Embryonic facial prominence (tissue), 1 donor: ENCODE results near the gene ACSS2.
"Not testable (repeated sequence)": the region's sequence is repeated elsewhere in the genome, so short reads cannot be mapped to it uniquely, and the experiment has no call there.

Source experiments
- DNase-seq: peaks from one replicate; pipeline ENCODE4 v3.0.0-alpha.2; 2016; ENCODE audit errors: extremely low spot score

Gene ACSS2

GRCh38 chr20:34873583-34874093, 2.8 kb upstream of the ACSS2 start:
- no peak for DNase-seq

GRCh38 chr20:34874094-34874654, 2.2 kb upstream of the ACSS2 start:
- peak; percentile 59 for DNase-seq

- peak; percentile 92 for DNase-seq
These were observed 588 bp upstream of the ACSS2 start for GRCh38 chr20:34875642-34876405.

- DNase-seq: no peak
These were observed 3.9 kb downstream of the ACSS2 start for GRCh38 chr20:34880215-34880850.

- not testable (repeated sequence) for DNase-seq
These were observed 4.6 kb downstream of the ACSS2 start for GRCh38 chr20:34880971-34881370.

GRCh38 chr20:34881689-34882088, 5.3 kb downstream of the ACSS2 start:
- no peak for DNase-seq

- DNase-seq: no peak
These were observed 6.8 kb downstream of the ACSS2 start for GRCh38 chr20:34883087-34883688.

- DNase-seq: no peak
These were observed 7.4 kb downstream of the ACSS2 start for GRCh38 chr20:34883809-34884208.

- DNase-seq: no peak
These were observed 7.8 kb downstream of the ACSS2 start for GRCh38 chr20:34884260-34884659.

- no peak for DNase-seq
These were observed 9.7 kb downstream of the ACSS2 start for GRCh38 chr20:34886122-34886521.

- no peak for DNase-seq
These were observed 10.6 kb downstream of the ACSS2 start for GRCh38 chr20:34887023-34887422.

GRCh38 chr20:34888468-34888867, 12.1 kb downstream of the ACSS2 start:
- no peak for DNase-seq

- no peak for DNase-seq
These were observed 15.0 kb downstream of the ACSS2 start for GRCh38 chr20:34891166-34892062.

- no peak for DNase-seq
These were observed 16.3 kb downstream of the ACSS2 start for GRCh38 chr20:34892671-34893070.

- DNase-seq: no peak
These were observed 18.3 kb downstream of the ACSS2 start for GRCh38 chr20:34894723-34895122.

- no peak for DNase-seq
These were observed 19.1 kb downstream of the ACSS2 start for GRCh38 chr20:34895465-34895864.

- DNase-seq: no peak
These were observed 19.7 kb downstream of the ACSS2 start for GRCh38 chr20:34896086-34896621.

GRCh38 chr20:34898129-34898528, 21.7 kb downstream of the ACSS2 start:
- not testable (repeated sequence) for DNase-seq

GRCh38 chr20:34898731-34899130, 22.3 kb downstream of the ACSS2 start:
- DNase-seq: not testable (repeated sequence)

GRCh38 chr20:34904202-34904621, 27.8 kb downstream of the ACSS2 start:
- no peak for DNase-seq
